Transverse colon (tissue), 4 donors: ENCODE data around the gene PTX4.

ENCODE experiments used
- CTCF ChIP-seq, 5 experiments: fragments of 200-600 bp in 3 of 5; fragments of 450-650 bp in 2 of 5; sonication (generic) in 3 of 5; IDR thresholded peaks; 1 replicate in 2 of 5; 2 replicates in 3 of 5; pipeline ENCODE4 v1.5.1; 2016 to 2017; ENCODE audit warnings: antibody characterized with exemption in 5 of 5, inconsistent platforms in 3 of 5, mild to moderate bottlenecking in 2 of 5, moderate library complexity in 1 of 5
- EP300 ChIP-seq: sonication (generic); formaldehyde crosslinking; IDR thresholded peaks from one replicate; pipeline ENCODE4 v1.6.1; 2017; ENCODE audit warnings: antibody characterized with exemption, low read depth
- POLR2A ChIP-seq: fragments of 450-650 bp; IDR thresholded peaks from one replicate; pipeline ENCODE4 v1.6.1; 2016; ENCODE audit warnings: antibody characterized with exemption, mild to moderate bottlenecking, moderate library complexity
- POLR2AphosphoS5 ChIP-seq, 3 donors: sonication (generic); formaldehyde crosslinking; IDR thresholded peaks; one replicate each; pipeline ENCODE4 v1.6.1; 2016; ENCODE audit warnings: antibody characterized with exemption in 3 of 3

DNA sequence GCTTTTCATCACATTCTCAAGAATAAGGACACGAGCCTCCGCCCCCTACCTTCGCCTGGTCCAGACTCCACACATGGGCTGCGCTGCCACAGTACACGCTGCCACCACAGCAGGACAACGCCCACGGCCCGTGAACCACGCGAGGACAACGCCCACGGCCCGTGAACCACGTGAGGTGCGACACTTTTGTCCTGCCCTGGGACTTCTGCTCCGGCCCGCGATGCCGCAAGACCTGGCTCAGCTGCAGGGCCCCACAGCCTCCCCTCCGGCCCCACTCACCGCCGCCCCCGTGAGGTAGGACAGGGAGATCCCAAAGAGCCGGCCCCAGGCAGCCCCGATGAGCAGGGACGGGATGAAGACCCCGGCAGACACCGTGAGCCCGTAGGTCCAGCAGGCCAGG lies 38.5 kb downstream of the PTX4 start:
- TF ChIP-seq POLR2AphosphoS5 (IDR thresholded peaks at IDR 0.05) (no peak), POLR2A (no peak), CTCF (IDR thresholded peaks at IDR 0.05) (no peak), EP300 (no peak)
